Upper lobe of left lung (tissue), 4 donors: ENCODE measurements around the gene BMP7.

ENCODE experiments used
- CTCF ChIP-seq, 6 experiments: fragments of 450-650 bp in 4 of 6; fragments of 200-600 bp in 2 of 6; sonication (generic) in 2 of 6; IDR thresholded peaks; one replicate each; pipeline ENCODE4 v1.5.1; 2016 to 2019; ENCODE audit warnings: antibody characterized with exemption in 6 of 6
- EP300 ChIP-seq, 4 donors: sonication (generic); formaldehyde crosslinking; IDR thresholded peaks; one replicate each; pipeline ENCODE4 v1.5.1; 2017; ENCODE audit warnings: antibody characterized with exemption in 4 of 4, control low read depth in 2 of 4
- POLR2A ChIP-seq, 4 donors: fragments of 450-650 bp; IDR thresholded peaks; one replicate each; pipeline ENCODE4 v1.5.1; 2016 to 2017; ENCODE audit warnings: antibody characterized with exemption in 4 of 4, mild to moderate bottlenecking in 2 of 4
- POLR2AphosphoS5 ChIP-seq, 2 donors: sonication (generic); formaldehyde crosslinking; IDR thresholded peaks; one replicate each; pipeline ENCODE4 v1.5.1; 2017; ENCODE audit warnings: antibody characterized with exemption in 2 of 2

DNA sequence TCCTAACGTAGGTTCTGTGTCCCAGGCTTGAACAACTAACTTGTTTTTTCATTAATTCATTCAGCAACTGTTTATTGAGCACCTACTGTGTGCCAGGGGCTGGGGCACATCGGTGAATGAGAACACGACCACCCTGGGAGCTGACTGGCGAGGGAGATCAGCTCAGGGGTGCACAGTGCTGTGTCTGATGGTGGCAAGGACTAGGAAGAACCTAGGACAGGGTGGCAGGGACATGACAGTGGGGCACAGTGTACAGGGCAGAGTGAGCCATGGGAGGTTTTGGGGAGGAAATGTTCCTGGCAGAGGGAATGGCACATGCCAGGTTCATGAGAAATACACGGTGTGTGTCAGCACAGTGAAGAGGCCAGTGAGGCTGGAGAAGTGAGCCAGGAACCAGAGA lies 76.7 kb downstream of the BMP7 start:
- TF ChIP-seq CTCF (IDR thresholded peaks at IDR 0.05) (no peak), POLR2AphosphoS5 (IDR thresholded peaks at IDR 0.05) (no peak), EP300 (IDR thresholded peaks at IDR 0.05) (no peak), POLR2A (IDR thresholded peaks at IDR 0.05) (no peak)
